ENCODE data around the gene NT5C2. TPM values are rescaled to one million over a fixed set of nuclear protein-coding genes. Genes with fewer than 3 reads are reported as not detected.

The NT5C2 gene
- polyA plus RNA-seq, 3 donors = 68.6 to 116 (median 81.8) TPM

GRCh38 chr10:103127241-103127640 is 65.8 kb downstream of the NT5C2 start:
- WGBS (ENCODE audit: insufficient coverage) = no CpG with 5 or more reads among the region's 1 CpG
- H4K20me1 ChIP-seq (ENCODE audit: insufficient read depth, low read length) = peaks cover 72% of the 10 kb centered on the region
- peak overlapping the region in 4 of 7 donors; percentile 5 to 38 (median 24) for H3K27ac Mint-ChIP-seq

GRCh38 chr10:103125323-103126267 is 67.5 kb downstream of the NT5C2 start:
- no peaks in the 10 kb centered on the region for H3K27me3 Mint-ChIP-seq (ENCODE audit: low read depth in 3 of 3)
- DNase-seq = no peak
- no peak overlapping the region for H3K4me2 ChIP-seq (replicated peaks; ENCODE audit: extremely low read depth, low read length, poor library complexity, severe bottlenecking)
- no peaks in the 10 kb centered on the region for H3K27me3 ChIP-seq (ENCODE audit: control insufficient read depth in 2 of 2, insufficient read depth in 2 of 2, low read length in 2 of 2)
- H3K9me3 Mint-ChIP-seq = no peaks in the 10 kb centered on the region
- peaks cover 26 to 56% of the 10 kb centered on the region in 2 donors for H3K36me3 Mint-ChIP-seq
- H3K9me3 ChIP-seq (replicated peaks in 1 of 2; ENCODE audit: control insufficient read depth in 1 of 2, insufficient read depth in 1 of 2, low read length in 2 of 2) = no peaks in the 10 kb centered on the region
- peaks cover 14 to 53% of the 10 kb centered on the region in 2 donors for H3K36me3 ChIP-seq (replicated peaks in 1 of 2; ENCODE audit: control insufficient read depth in 1 of 2, insufficient read depth in 2 of 2, low read length in 2 of 2)
- no peak for TF ChIP-seq CTCF (IDR thresholded peaks at IDR 0.05)
- H3K4me1 ChIP-seq (ENCODE audit: control insufficient read depth in 1 of 2, insufficient read depth in 2 of 2, low read length in 2 of 2) = no peaks in the 10 kb centered on the region
- peaks cover 65% of the 10 kb centered on the region for H3K79me2 ChIP-seq (ENCODE audit: insufficient read depth, low read length)
- no peak overlapping the region for H3K9ac ChIP-seq (ENCODE audit: insufficient read depth, low read length, poor library complexity, severe bottlenecking)
- H3K4me3 Mint-ChIP-seq = no peak overlapping the region
- intact Hi-C loops (cut with micrococcal nuclease) = no loop called here
- H3K4me1 Mint-ChIP-seq = peaks cover 2% of the 10 kb centered on the region
- no peak overlapping the region for H3K4me3 ChIP-seq (replicated peaks in 1 of 3; ENCODE audit: low read depth in 2 of 3, low read length in 3 of 3)
- H3K27ac ChIP-seq (ENCODE audit: low read depth in 1 of 2, low read length in 2 of 2) = peak overlapping the region in 1 of 2 donors; percentile 26
- H2AFZ ChIP-seq (ENCODE audit: insufficient read depth, low read depth, low read length, poor library complexity, severe bottlenecking) = no peak overlapping the region
- H4K20me1 ChIP-seq (ENCODE audit: insufficient read depth, low read length) = peaks cover 72% of the 10 kb centered on the region
- WGBS (ENCODE audit: insufficient coverage) = 31% methylated on average over 3 of the region's 9 CpGs
- peak overlapping the region in 1 of 7 donors; percentile 6 for H3K27ac Mint-ChIP-seq

More at GRCh38 chr10:103127241-103127640, 65.8 kb downstream of the NT5C2 start:
- no peaks in the 10 kb centered on the region for H3K4me1 ChIP-seq (ENCODE audit: control insufficient read depth in 1 of 2, insufficient read depth in 2 of 2, low read length in 2 of 2)
- H3K4me3 ChIP-seq (replicated peaks in 1 of 3; ENCODE audit: low read depth in 2 of 3, low read length in 3 of 3) = no peak overlapping the region
- no peak overlapping the region for H3K4me3 Mint-ChIP-seq
- no peaks in the 10 kb centered on the region for H3K9me3 ChIP-seq (replicated peaks in 1 of 2; ENCODE audit: control insufficient read depth in 1 of 2, insufficient read depth in 1 of 2, low read length in 2 of 2)
- no peaks in the 10 kb centered on the region for H3K27me3 ChIP-seq (ENCODE audit: control insufficient read depth in 2 of 2, insufficient read depth in 2 of 2, low read length in 2 of 2)
- peaks cover 2% of the 10 kb centered on the region for H3K4me1 Mint-ChIP-seq
- DNase-seq = no peak
- no peak overlapping the region for H3K27ac ChIP-seq (ENCODE audit: low read depth in 1 of 2, low read length in 2 of 2)
- H3K27me3 Mint-ChIP-seq (ENCODE audit: low read depth in 3 of 3) = no peaks in the 10 kb centered on the region
- H3K79me2 ChIP-seq (ENCODE audit: insufficient read depth, low read length) = peaks cover 60% of the 10 kb centered on the region
- H3K9ac ChIP-seq (ENCODE audit: insufficient read depth, low read length, poor library complexity, severe bottlenecking) = no peak overlapping the region
- intact Hi-C loops (cut with micrococcal nuclease) = no loop called here
- no peak for TF ChIP-seq CTCF (IDR thresholded peaks at IDR 0.05)
- H2AFZ ChIP-seq (ENCODE audit: insufficient read depth, low read depth, low read length, poor library complexity, severe bottlenecking) = no peak overlapping the region
- H3K4me2 ChIP-seq (replicated peaks; ENCODE audit: extremely low read depth, low read length, poor library complexity, severe bottlenecking) = no peak overlapping the region
- peaks cover 35 to 66% of the 10 kb centered on the region in 2 donors for H3K36me3 Mint-ChIP-seq
- no peaks in the 10 kb centered on the region for H3K9me3 Mint-ChIP-seq
- peaks cover 16 to 68% of the 10 kb centered on the region in 2 donors for H3K36me3 ChIP-seq (replicated peaks in 1 of 2; ENCODE audit: control insufficient read depth in 1 of 2, insufficient read depth in 2 of 2, low read length in 2 of 2)

Data from CD14-positive monocyte (primary cell).